Right atrium auricular region (tissue), 2 donors: ENCODE results near the gene OR2AJ1. TPM values are rescaled to one million over a fixed set of nuclear protein-coding genes. Genes with fewer than 3 reads are reported as not detected.

Experiments
- DNase-seq: peaks from one replicate; pipeline ENCODE4 v3.0.0-alpha.2; 2019; ENCODE audit warnings: low spot score
- H3K27ac ChIP-seq, 2 donors: fragments of 200-600 bp; sonication (generic); 1 replicate in 1 of 2; 2 replicates in 1 of 2; pipeline ENCODE4 v1.5.1; 2016 to 2019
- H3K27me3 ChIP-seq, 2 donors: fragments of 200-600 bp; sonication (generic); one replicate each; pipeline versions ENCODE4 v1.5.1 to v1.6.0; 2017 to 2019
- H3K36me3 ChIP-seq: fragments of 200-600 bp; sonication (generic); one replicate; pipeline ENCODE4 v1.5.1; 2016
- H3K4me1 ChIP-seq, 2 donors: fragments of 200-600 bp; sonication (generic); one replicate each; pipeline versions ENCODE4 v1.5.1 to v1.6.0; 2017 to 2019
- H3K4me3 ChIP-seq, 2 donors: fragments of 200-600 bp; sonication (generic); 1 replicate in 1 of 2; 2 replicates in 1 of 2; pipeline ENCODE4 v1.5.1; 2017 to 2019; ENCODE audit warnings: mild to moderate bottlenecking in 1 of 2, moderate library complexity in 1 of 2
- H3K9me3 ChIP-seq, 2 donors: fragments of 200-600 bp; sonication (generic); one replicate each; pipeline ENCODE4 v1.5.1; 2019
- total RNA-seq, 2 donors: library from RNA; depleted of rRNA; stranded (reverse); fragments of >200 nt; gene quantifications; one replicate each; pipeline ENCODE4 v1.1.0, GENCODE V29; 2016
- TF ChIP-seq, protein P1 (sequence below), 2 donors: fragments of 200-600 bp; sonication (generic); IDR thresholded peaks; one replicate each; pipeline ENCODE4 v1.5.1; 2019; ENCODE audit warnings: antibody characterized with exemption in 2 of 2

The OR2AJ1 gene
- total RNA-seq, 2 donors from 2014 or later: not detected

DNA sequence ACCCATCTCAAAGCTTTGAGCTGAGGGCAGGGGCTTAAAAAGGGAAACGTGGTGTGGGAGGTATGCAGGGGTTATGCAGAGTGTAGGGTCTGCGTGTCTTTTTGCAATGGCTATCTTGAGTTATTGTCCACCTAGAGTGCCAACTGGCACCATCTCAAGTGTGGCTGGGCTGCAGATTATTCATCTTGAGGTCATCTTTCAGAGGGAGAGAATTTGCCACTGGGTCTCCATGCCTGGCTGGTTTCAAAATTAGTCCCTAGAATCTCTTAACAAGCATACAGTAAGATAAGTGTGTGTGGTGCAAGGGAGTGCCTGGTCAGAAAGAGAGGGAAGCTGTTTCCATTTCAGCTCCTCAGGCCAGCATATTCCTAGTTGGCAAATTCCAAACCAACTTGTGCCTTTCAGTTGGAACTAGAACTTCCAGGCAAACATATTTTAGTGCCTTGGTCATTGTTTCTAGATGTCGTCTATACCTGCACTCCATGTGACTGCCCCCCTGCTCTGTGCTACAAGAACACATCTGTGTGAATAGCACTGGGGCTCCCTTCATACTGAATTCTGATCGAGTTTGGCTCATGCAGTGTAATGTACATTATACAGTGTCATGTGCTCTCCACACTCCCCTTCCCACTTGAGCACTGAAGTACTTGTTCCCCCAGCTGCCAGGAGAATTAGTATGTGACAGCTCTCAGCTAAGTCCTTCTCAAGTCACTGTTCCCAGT is 9.6 kb upstream of the OR2AJ1 start:
- no peak for DNase-seq
- Histone ChIP-seq H3K27ac (no peak overlapping the region), H3K4me3 (no peak overlapping the region), H3K36me3 (no peaks in the 10 kb centered on the region), H3K4me1 (no peaks in the 10 kb centered on the region), H3K27me3 (no peaks in the 10 kb centered on the region), H3K9me3 (no peaks in the 10 kb centered on the region)
- TF ChIP-seq, protein P1, sequence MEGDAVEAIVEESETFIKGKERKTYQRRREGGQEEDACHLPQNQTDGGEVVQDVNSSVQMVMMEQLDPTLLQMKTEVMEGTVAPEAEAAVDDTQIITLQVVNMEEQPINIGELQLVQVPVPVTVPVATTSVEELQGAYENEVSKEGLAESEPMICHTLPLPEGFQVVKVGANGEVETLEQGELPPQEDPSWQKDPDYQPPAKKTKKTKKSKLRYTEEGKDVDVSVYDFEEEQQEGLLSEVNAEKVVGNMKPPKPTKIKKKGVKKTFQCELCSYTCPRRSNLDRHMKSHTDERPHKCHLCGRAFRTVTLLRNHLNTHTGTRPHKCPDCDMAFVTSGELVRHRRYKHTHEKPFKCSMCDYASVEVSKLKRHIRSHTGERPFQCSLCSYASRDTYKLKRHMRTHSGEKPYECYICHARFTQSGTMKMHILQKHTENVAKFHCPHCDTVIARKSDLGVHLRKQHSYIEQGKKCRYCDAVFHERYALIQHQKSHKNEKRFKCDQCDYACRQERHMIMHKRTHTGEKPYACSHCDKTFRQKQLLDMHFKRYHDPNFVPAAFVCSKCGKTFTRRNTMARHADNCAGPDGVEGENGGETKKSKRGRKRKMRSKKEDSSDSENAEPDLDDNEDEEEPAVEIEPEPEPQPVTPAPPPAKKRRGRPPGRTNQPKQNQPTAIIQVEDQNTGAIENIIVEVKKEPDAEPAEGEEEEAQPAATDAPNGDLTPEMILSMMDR (IDR thresholded peaks at IDR 0.05): no peak

DNA sequence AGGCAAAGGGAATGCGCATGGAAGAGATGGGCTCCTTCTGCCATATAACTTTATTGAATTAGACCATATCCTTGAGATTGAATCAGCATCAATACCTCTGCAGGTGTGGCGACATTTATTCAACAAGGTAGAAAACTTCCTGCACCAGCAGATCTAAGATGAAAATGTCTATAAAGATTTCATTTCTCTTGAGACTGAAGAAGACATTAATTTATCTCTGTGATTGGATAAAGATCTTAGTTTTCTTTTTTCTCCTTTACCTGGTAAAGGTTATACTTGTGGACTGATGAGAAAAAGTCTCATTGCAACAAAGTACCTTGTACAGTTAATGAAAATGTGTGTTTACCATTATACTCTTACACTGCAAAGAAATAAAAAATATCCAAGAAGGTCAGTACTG is 4.7 kb upstream of the OR2AJ1 start, which contains the start of gene OR2T8:
OR2T8 (plus strand) TSS at position 301 of the 400 bp plus-strand sequence. CDS start 766 bp downstream, outside the sequence.
- no peaks in the 10 kb centered on the region for H3K4me1 ChIP-seq
- no peaks in the 10 kb centered on the region for H3K27me3 ChIP-seq
- TF ChIP-seq, protein P1 (IDR thresholded peaks at IDR 0.05): no peak
- H3K9me3 ChIP-seq: no peaks in the 10 kb centered on the region
- no peak for DNase-seq
- no peak within 1 kb of the TSS for H3K4me3 ChIP-seq
- no peaks in the 10 kb centered on the region for H3K36me3 ChIP-seq
- H3K27ac ChIP-seq: no peak within 1 kb of the TSS

DNA sequence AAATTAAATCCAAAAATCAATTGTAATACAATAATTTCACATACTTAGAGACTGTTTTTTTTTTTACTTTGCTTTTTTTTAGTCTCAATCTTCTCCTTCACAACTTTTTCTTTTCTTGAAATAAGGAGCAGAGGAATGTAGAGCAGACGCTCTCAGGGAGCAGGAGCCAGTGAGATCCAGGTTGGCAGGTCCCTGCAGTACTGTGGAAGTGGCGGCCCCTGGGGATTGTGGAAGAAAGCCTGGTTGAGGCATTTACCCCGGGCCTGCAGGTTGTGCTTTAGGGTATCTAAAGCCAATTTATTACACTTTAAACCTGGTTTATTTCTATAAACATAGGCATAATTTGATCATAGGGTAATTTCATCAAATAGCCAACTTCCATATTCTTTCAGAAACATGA is 748 bp upstream of the OR2AJ1 start:
- Histone ChIP-seq H3K27me3 (no peaks in the 10 kb centered on the region), H3K4me3 (no peak overlapping the region), H3K4me1 (no peaks in the 10 kb centered on the region), H3K9me3 (no peaks in the 10 kb centered on the region), H3K27ac (no peak overlapping the region), H3K36me3 (no peaks in the 10 kb centered on the region)
- TF ChIP-seq, protein P1 (IDR thresholded peaks at IDR 0.05): no peak
- no peak for DNase-seq

DNA sequence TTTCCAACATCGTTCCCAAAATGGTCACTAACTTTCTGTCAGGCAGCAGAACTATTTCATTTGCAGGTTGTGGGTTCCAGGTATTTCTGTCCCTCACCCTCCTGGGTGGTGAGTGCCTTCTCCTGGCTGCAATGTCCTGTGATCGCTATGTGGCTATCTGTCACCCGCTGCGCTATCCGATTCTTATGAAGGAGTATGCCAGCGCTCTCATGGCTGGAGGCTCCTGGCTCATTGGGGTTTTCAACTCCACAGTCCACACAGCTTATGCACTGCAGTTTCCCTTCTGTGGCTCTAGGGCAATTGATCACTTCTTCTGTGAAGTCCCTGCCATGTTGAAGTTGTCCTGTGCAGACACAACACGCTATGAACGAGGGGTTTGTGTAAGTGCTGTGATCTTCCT is 9.3 kb downstream of the OR2AJ1 start:
- H3K4me1 ChIP-seq: no peaks in the 10 kb centered on the region
- no peak for DNase-seq
- no peaks in the 10 kb centered on the region for H3K36me3 ChIP-seq
- H3K27ac ChIP-seq: no peak overlapping the region
- no peak overlapping the region for H3K4me3 ChIP-seq
- no peaks in the 10 kb centered on the region for H3K27me3 ChIP-seq
- TF ChIP-seq, protein P1 (IDR thresholded peaks at IDR 0.05): no peak
- H3K9me3 ChIP-seq: no peaks in the 10 kb centered on the region

DNA sequence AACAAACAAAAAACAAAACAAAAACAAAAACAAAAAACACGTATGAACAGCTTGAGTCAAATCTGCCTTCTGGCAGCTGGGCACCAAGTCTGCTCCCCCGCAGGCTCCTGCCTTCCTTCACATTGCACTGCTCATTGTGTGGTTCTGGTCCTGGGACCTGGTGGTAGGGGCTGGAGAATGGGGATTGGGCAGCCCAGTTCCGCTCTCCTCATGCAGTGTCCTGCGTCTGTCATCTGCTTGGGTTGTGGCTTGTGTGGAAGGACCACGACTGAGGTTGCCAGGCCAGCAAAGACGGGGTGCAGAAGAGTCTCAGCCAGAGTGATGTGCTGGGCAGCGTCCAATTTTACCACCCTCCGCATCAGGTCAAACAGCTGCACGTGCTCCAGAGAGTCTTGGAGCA is 11.1 kb downstream of the OR2AJ1 start:
- no peaks in the 10 kb centered on the region for H3K9me3 ChIP-seq
- no peaks in the 10 kb centered on the region for H3K27me3 ChIP-seq
- TF ChIP-seq, protein P1 (IDR thresholded peaks at IDR 0.05): no peak
- H3K36me3 ChIP-seq: no peaks in the 10 kb centered on the region
- DNase-seq: no peak
- H3K4me3 ChIP-seq: no peak overlapping the region
- H3K4me1 ChIP-seq: no peaks in the 10 kb centered on the region
- H3K27ac ChIP-seq: no peak overlapping the region

DNA sequence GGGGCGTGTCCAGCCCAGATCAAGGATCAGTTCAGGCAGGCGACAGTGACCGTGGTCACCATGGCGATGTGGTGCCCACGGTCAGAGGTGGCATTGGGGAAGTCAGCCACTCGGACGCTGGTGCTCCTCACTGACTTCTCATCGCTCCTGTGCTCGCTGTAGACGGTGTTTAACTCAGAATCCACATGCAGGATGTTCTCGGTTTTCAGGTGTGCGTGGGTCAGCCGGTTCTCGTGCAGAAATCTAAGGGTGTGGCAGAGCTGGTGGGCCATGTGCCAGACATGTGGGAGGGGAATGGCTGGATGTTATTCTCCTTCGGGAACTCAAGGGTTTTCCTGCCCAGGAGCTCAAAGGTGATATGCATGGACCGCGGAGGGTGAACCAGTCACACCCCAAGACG is 11.7 kb downstream of the OR2AJ1 start:
- TF ChIP-seq, protein P1 (IDR thresholded peaks at IDR 0.05): no peak

More for the DNA sequence above, 11.7 kb downstream of the OR2AJ1 start:
- Histone ChIP-seq H3K4me3 (no peak overlapping the region), H3K27me3 (no peaks in the 10 kb centered on the region), H3K9me3 (no peaks in the 10 kb centered on the region), H3K27ac (no peak overlapping the region), H3K4me1 (no peaks in the 10 kb centered on the region), H3K36me3 (no peaks in the 10 kb centered on the region)
- no peak for DNase-seq
